CD4-positive, alpha-beta T cell treated with Interleukin-4 for 1 hour (primary cell): ENCODE data around the gene FHL3.

Source experiments
- DNase-seq, 2 donors: peaks; one replicate each; pipeline ENCODE4 v3.0.0-alpha.2; 2020 to 2022

FHL3 gene, protein sequence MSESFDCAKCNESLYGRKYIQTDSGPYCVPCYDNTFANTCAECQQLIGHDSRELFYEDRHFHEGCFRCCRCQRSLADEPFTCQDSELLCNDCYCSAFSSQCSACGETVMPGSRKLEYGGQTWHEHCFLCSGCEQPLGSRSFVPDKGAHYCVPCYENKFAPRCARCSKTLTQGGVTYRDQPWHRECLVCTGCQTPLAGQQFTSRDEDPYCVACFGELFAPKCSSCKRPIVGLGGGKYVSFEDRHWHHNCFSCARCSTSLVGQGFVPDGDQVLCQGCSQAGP

GRCh38 chr1:38005195-38006007, at the start of gene FHL3:
Gene FHL3 (minus strand): TSS chr1:38005514. CDS start chr1:37999412, 6,102 bp downstream.
- DNase-seq, result peak; percentile 45 to 55

DNA sequence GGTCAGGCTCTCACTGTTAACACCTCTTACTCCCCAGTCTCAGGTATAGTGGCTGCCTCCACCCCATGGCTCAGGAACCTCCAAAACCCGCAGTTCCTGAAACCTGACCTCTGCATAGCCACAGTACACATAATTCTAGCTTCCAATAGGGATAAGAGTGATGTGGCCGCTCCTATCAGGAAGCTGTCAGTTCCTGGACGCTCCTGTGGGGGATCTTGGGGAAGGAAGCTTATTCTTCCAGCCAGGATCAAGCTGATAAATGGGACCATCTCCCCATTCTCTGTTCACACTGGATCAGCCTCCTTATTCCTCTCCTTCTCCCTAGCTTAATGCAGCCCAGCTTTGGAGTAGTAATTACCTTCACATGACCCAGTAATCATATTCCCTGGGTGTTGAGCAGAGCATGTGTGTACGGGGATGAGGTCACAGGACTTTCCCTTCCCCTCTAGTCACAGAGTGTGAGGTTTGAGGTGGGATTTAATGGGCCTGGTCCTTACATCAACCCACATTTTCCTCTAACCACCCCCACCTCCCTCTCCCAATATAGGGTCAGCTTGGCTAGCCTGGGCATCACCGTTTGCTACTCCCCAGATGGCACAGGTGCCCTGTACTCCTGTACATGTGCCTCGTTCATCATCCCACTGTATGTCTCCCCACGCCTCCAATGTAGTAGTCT, 48.2 kb upstream of the FHL3 start:
- DNase-seq, result no peak

DNA sequence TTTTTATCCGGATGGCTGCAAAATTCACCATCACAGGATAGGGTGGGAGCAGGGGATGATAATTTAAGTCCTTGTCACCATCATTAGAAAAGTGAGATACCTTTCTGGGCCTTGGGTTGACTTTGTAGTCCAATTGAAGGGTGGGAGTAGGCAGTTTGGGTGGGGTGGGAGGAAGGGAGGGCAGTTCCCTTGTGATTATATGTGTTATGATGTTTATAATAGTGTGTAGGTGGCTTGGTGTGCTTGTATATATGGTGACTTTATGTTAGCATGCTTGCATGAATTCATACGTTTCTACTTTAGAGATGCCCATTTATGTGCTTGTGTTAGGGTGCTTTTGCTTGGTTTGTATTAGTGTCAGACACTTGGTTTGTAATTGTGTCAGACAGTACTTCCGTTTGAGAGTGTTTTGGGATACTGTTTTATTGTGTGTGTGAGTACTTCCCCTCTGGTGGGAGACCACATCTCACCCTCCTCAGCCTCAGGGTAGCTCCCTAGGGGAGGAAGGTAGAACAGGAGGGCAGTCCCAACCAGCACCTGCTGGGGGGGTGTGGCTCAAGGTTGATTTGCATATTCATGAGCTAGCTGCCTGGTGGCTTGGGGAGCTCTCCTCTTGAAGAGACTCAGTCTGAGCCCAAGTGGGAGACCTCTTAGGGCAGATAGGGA, 47.6 kb upstream of the FHL3 start:
- peak in 1 of 2 donors; percentile 46 for DNase-seq

DNA sequence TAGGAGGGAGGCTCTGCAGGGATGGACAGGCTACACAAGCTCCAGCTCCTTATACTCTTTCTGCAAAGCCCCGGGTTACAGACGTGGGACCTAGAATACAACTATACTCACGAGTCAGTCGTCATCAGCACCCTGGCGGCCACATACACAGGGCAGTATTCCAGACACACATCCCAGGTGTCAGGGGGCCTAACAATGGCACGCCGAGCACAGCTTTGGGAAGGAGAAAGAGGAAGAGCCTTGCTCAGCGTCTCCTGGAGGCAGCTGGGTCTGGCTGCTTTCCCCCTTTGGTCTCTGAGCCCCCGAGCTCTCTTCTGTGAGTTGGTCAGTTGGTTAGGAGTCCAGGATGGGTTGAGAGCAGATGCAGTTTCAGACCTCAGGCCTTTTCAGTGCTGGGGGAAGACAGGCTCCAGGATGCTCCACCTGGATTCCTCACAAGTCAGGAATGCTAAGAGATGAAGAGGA, 45.8 kb upstream of the FHL3 start:
- no peak for DNase-seq

DNA sequence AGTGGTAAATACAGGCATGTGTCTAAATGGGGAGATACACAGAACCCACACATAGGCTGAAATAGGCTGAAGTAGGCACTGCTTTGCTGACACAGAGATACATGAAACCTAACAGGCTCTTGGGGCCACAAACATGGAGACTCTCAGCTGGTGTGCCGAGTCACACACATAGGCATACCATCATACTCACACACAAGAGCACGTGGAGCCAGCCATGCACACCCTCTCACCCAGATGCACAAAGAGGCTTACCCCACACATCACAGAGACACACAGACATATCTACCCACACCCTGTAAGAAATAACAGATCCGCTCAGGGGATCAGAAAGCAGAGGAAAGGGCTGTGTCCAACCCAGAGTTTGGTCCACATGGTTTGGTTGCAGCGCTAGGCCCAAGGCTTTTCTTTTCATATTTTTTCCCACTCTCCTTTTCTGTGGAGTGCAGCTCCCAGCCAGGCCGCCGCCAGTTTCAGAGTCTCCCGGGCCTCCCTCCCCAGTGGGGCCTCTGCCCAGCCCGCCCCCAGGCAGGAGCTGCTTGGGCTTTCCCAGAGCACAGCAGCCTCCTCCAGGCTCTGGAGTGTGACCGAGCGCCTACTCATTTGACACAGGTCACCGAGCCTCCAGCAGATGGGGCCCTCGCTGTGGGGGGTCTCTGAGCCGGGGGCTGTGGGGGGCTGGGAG, 45.2 kb upstream of the FHL3 start:
- no peak for DNase-seq

DNA sequence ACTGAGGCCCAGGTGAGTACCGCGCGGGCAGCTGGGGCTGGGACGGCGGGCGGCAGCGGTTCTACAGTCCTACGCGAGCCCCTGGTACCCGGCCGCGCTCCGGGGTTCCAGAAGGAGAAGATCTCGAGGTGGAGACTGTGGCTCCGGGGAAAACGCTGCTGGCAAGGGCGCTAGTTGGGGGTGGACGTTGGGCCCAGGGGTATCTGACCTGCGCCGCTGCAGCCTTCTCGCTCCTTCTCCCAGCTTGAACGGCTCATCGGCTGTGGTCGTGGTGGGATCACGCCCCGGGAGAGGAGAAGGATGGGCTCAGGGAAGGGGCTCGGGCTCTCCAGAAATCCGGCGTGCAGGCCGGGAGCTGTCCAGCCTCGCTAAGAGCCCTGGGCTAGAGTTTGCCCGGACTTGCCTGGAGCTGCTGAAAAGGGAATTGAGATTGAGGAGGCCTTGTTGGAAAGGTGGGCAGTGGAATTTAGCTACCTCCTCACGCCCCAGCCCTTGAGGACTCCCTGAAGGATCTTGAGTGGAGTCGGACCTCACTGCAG, 42.4 kb upstream of the FHL3 start:
- no peak for DNase-seq

GRCh38 chr1:38046884-38047602, 41.7 kb upstream of the FHL3 start:
- DNase-seq, result peak; percentile 77 to 83

- DNase-seq, result no peak
Observed at GRCh38 chr1:38046333-38046883, 41.1 kb upstream of the FHL3 start, which contains the start of gene POU3F1. Gene POU3F1 (minus strand): TSS chr1:38046793. CDS start chr1:38046743, 50 bp downstream.

- DNase-seq, result no peak
Observed at GRCh38 chr1:38045401-38046332, 40.4 kb upstream of the FHL3 start.

GRCh38 chr1:38044221-38045215, 39.2 kb upstream of the FHL3 start:
- DNase-seq, result no peak

- no peak for DNase-seq
Observed at GRCh38 chr1:38043036-38043747, 37.9 kb upstream of the FHL3 start.

- no peak for DNase-seq
Observed at GRCh38 chr1:38041936-38042834, 36.9 kb upstream of the FHL3 start.

- DNase-seq, result no peak
Observed at GRCh38 chr1:38039331-38040088, 34.2 kb upstream of the FHL3 start.

DNA sequence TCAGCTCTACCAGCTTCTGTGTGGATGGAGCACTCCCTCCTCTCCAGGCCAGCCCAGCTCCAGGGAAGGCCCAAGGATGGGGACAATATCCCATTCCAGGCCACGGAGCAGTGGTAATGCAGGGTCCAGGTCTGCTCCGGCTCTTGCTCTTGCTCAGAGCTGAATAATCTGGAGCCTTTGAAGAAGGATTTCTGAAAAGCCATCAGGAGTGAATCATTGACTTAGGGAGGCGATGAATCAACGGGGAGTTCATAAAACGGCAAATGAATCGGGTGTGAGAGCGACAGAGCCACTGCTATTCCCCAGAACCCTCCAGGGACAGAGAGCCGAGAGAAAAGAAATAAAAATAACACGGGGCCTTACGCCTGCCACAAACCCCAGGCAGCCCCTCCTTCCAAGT, 33.5 kb upstream of the FHL3 start:
- no peak for DNase-seq

DNA sequence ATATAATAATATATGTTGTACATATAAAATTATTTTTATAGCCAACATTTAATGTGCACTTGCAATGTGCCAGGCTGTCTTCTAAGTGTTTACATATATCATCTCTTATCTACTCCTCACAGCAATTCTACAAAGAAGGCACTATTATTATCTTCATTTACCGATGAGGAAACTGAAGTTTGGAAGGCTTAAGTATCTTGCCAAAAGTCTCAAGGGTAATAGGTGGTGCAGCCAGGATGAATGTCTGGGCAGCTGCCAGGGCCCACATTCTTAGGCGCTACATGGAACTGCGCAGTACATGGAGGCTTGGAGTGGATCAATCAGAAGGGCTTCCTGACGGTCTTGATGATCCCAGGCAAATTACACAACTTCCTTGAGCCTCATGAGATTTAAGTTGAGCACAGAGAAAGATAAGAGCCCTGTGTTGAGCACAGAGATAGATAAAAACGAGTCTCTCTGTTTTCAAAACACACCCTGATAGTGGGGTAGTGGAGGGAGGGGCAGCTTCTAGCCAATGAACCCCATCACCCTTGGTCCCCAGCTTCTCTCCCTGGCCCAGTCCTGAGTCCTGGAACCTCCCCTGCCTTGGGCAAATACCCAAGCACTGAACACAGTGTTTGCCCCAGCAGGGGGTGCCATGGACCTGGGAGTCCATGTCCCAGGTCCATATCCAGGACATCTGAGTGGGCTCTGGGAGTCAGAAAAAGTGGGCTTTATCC, 32.1 kb upstream of the FHL3 start:
- DNase-seq, result no peak
